OCI-LY7 (cell line): ENCODE results near the gene SPATA16. TPM values are rescaled to one million over a fixed set of nuclear protein-coding genes. Genes with fewer than 3 reads are reported as not detected.

Experiments used
- BruUV-seq: library from RNA; stranded (reverse); fragments of 400-500 nt; replicated peaks from 2 replicates; lab custom pipeline; 2021; lab: Mats Ljungman, UMichigan
- CTCF ChIA-PET: fragments of 300-600 bp; sonication (Branson Sonifier 250); formaldehyde crosslinking; loops from one replicate; lab custom pipeline; 2022; ENCODE audit warnings: antibody characterized with exemption; ENCODE audit not compliant: unreplicated experiment; lab: Charles Lee
- POLR2A ChIA-PET: fragments of 300-600 bp; sonication (Branson Sonifier 250); formaldehyde crosslinking; loops from one replicate; lab custom pipeline; 2022; ENCODE audit warnings: antibody characterized with exemption; lab: Charles Lee
- DNase-seq: peaks from one replicate; pipeline ENCODE4 v3.0.0-alpha.2; 2015; ENCODE audit warnings: low spot score
- H2AFZ ChIP-seq: fragments of 200-600 bp; sonication (generic), shearing (Covaris generic); 2 replicates; pipeline ENCODE4 v1.6.1; 2014; ENCODE audit warnings: mild to moderate bottlenecking, antibody characterized with exemption, low read length, moderate library complexity
- H3K27ac ChIP-seq: fragments of 200-600 bp; sonication (generic); 2 replicates; pipeline ENCODE4 v1.5.1; 2014; ENCODE audit warnings: mixed run types, low read depth, mild to moderate bottlenecking, moderate library complexity, low read length, inconsistent platforms; ENCODE audit not compliant: poor library complexity, severe bottlenecking
- H3K36me3 ChIP-seq: fragments of 200-600 bp; sonication (generic); 2 replicates; pipeline ENCODE4 v1.6.1; 2014; ENCODE audit warnings: mild to moderate bottlenecking, antibody characterized with exemption, low read length, moderate library complexity, mixed read lengths; ENCODE audit not compliant: insufficient read depth
- H3K4me1 ChIP-seq: fragments of 200-600 bp; sonication (generic); 2 replicates; pipeline ENCODE4 v1.5.1; 2014; ENCODE audit warnings: mild to moderate bottlenecking, low read length; ENCODE audit not compliant: insufficient read depth, poor library complexity, severe bottlenecking
- H3K4me2 ChIP-seq: fragments of 200-600 bp; sonication (generic); 2 replicates; pipeline ENCODE4 v1.6.1; 2014; ENCODE audit warnings: mild to moderate bottlenecking, low read length
- H3K4me3 ChIP-seq: fragments of 200-600 bp; sonication (generic); 2 replicates; pipeline ENCODE4 v1.5.1; 2014; ENCODE audit warnings: mild to moderate bottlenecking, low read depth, low read length; ENCODE audit not compliant: poor library complexity, severe bottlenecking
- H3K79me2 ChIP-seq: fragments of 200-600 bp; sonication (generic); 2 replicates; pipeline ENCODE4 v1.6.1; 2016; ENCODE audit warnings: low read depth, mild to moderate bottlenecking, low read length, moderate library complexity, mixed read lengths; ENCODE audit not compliant: insufficient read depth
- H3K9me2 ChIP-seq: fragments of 200-600 bp; sonication (generic); 2 replicates; pipeline ENCODE4 v1.6.1; 2016; ENCODE audit warnings: mild to moderate bottlenecking, low read length, mixed read lengths; ENCODE audit not compliant: insufficient read depth
- H3K9me3 ChIP-seq: fragments of 200-600 bp; sonication (generic); 2 replicates; pipeline ENCODE4 v1.6.1; 2014; ENCODE audit warnings: mild to moderate bottlenecking, mixed run types, low read length, mixed read lengths
- H4K20me1 ChIP-seq: fragments of 200-600 bp; sonication (generic); 2 replicates; pipeline ENCODE4 v1.6.1; 2014; ENCODE audit warnings: mild to moderate bottlenecking, antibody characterized with exemption, low read length, moderate library complexity, mixed read lengths; ENCODE audit not compliant: insufficient read depth
- CTCF ChIP-seq: fragments of 200-600 bp; sonication (generic); conservative IDR thresholded peaks from 2 replicates; pipeline ENCODE4 v1.5.1; 2014; ENCODE audit warnings: mild to moderate bottlenecking, antibody characterized with exemption, low read length, moderate library complexity, mixed read lengths
- EZH2phosphoT487 ChIP-seq: fragments of 200-600 bp; sonication (generic); IDR thresholded peaks from 2 replicates; pipeline ENCODE4 v1.6.1; 2018; ENCODE audit warnings: low read depth, borderline replicate concordance, mild to moderate bottlenecking, mixed run types, antibody characterized with exemption, low read length, moderate library complexity, mixed read lengths
- intact Hi-C: fragments of 100-400 bp; cut with micrococcal nuclease; formaldehyde crosslinking; loops from one replicate; pipeline ENCODE4 v1.10.0; 2022; ENCODE audit not compliant: unreplicated experiment
- total RNA-seq, 2 experiments: library from RNA; depleted of rRNA in 1 of 2; stranded (reverse); fragments of >200 nt in 1 of 2; shearing (Covaris generic) in 1 of 2; gene quantifications; 2 replicates each; pipeline ENCODE4 v1.2.3, GENCODE V29; 2014 to 2022

SPATA16 gene
- total RNA-seq, 2 experiments from 2014 or later, result not detected

GRCh38 chr3:172991424-172991996 lies 149.5 kb downstream of the SPATA16 start:
- Histone ChIP-seq H3K36me3 (no peaks in the 10 kb centered on the region), H3K9me3 (no peaks in the 10 kb centered on the region), H3K9me2 (no peaks in the 10 kb centered on the region), H2AFZ (no peak overlapping the region), H3K4me3 (no peak overlapping the region), H3K4me2 (no peak overlapping the region), H3K27ac (no peak overlapping the region), H3K4me1 (no peaks in the 10 kb centered on the region), H3K79me2 (no peaks in the 10 kb centered on the region), H4K20me1 (no peaks in the 10 kb centered on the region)
- no TSS peak for BruUV-seq
- intact Hi-C loops, result no loop called here
- DNase-seq, result no peak
- TF ChIP-seq CTCF (no peak), EZH2phosphoT487 (no peak)
- POLR2A ChIA-PET, result no interaction called here
- CTCF ChIA-PET, result no interaction called here

GRCh38 chr3:172989373-172989772 lies 151.7 kb downstream of the SPATA16 start:
- intact Hi-C loops, result no loop called here
- Histone ChIP-seq H4K20me1 (no peaks in the 10 kb centered on the region), H3K79me2 (no peaks in the 10 kb centered on the region), H3K9me2 (no peaks in the 10 kb centered on the region), H3K4me3 (no peak overlapping the region), H3K4me1 (no peaks in the 10 kb centered on the region), H3K27ac (no peak overlapping the region), H3K9me3 (no peaks in the 10 kb centered on the region), H2AFZ (no peak overlapping the region), H3K36me3 (no peaks in the 10 kb centered on the region), H3K4me2 (no peak overlapping the region)
- CTCF ChIA-PET, result no interaction called here
- no peak for TF ChIP-seq EZH2phosphoT487
- POLR2A ChIA-PET, result interaction anchor here (1.3 to 1.5 kb wide), 2 partner anchors 12 to 13 kb away, joined by 3 to 5 read pairs; no protein-coding TSS in a partner anchor
- BruUV-seq, result no TSS peak
- no peak for DNase-seq

- Histone ChIP-seq H3K4me1 (no peaks in the 10 kb centered on the region), H3K9me3 (no peaks in the 10 kb centered on the region), H4K20me1 (no peaks in the 10 kb centered on the region), H3K9me2 (no peaks in the 10 kb centered on the region), H3K27ac (no peak overlapping the region), H3K4me2 (no peak overlapping the region), H3K36me3 (no peaks in the 10 kb centered on the region), H3K79me2 (no peaks in the 10 kb centered on the region), H2AFZ (no peak overlapping the region), H3K4me3 (no peak overlapping the region)
- no peak for DNase-seq
- ChIA-PET POLR2A (no interaction called here), CTCF (interaction anchor here (0.5 kb wide), 1 partner anchor 9 kb away, joined by 3 read pairs; no protein-coding TSS in a partner anchor)
- no TSS peak for BruUV-seq
- intact Hi-C loops, result no loop called here
- TF ChIP-seq CTCF, result peak; percentile 43; the same call in 1 of the 2 replicates
- no peak for TF ChIP-seq EZH2phosphoT487
Observed at GRCh38 chr3:172987273-172987672, 153.8 kb downstream of the SPATA16 start.
